ENCODE data around the gene UBE3B.

GRCh38 chr12:109466821-109467220, 10.6 kb upstream of the UBE3B start:
- TF ChIP-seq, protein P1, sequence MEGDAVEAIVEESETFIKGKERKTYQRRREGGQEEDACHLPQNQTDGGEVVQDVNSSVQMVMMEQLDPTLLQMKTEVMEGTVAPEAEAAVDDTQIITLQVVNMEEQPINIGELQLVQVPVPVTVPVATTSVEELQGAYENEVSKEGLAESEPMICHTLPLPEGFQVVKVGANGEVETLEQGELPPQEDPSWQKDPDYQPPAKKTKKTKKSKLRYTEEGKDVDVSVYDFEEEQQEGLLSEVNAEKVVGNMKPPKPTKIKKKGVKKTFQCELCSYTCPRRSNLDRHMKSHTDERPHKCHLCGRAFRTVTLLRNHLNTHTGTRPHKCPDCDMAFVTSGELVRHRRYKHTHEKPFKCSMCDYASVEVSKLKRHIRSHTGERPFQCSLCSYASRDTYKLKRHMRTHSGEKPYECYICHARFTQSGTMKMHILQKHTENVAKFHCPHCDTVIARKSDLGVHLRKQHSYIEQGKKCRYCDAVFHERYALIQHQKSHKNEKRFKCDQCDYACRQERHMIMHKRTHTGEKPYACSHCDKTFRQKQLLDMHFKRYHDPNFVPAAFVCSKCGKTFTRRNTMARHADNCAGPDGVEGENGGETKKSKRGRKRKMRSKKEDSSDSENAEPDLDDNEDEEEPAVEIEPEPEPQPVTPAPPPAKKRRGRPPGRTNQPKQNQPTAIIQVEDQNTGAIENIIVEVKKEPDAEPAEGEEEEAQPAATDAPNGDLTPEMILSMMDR (IDR thresholded peaks at IDR 0.05) = no peak
- TF ChIP-seq POLR2AphosphoS5 (IDR thresholded peaks at IDR 0.05; ENCODE audit: insufficient read depth in 1 of 2, low read depth in 1 of 2) = no peak
